K562 treated with DMSO at 1 percent for 48 hours (cell line): ENCODE data around the gene UBE2E3. TPM values are rescaled to one million over a fixed set of nuclear protein-coding genes. Genes with fewer than 3 reads are reported as not detected.

Experiments used
- total RNA-seq: library from RNA; unstranded; fragments of 300-600 nt; gene quantifications from 2 replicates; pipeline ENCODE4 v1.2.3, GENCODE V29; 2022; ENCODE audit warnings: low replicate concordance; ENCODE audit errors: extremely low read depth

Gene UBE2E3
- total RNA-seq = not detected in 2 replicates

GRCh38 chr2:180980106-180980942, at the start of gene UBE2E3:
Gene UBE2E3 (plus strand): TSS chr2:180980605. CDS start chr2:180982043, 1,438 bp downstream.

